Mucosa of gallbladder (tissue), 1 donor: ENCODE results near the gene LRFN3. TPM values are rescaled to one million over a fixed set of nuclear protein-coding genes. Genes with fewer than 3 reads are reported as not detected.
"Not testable (repeated sequence)": the region's sequence is repeated elsewhere in the genome, so short reads cannot be mapped to it uniquely, and the experiment has no call there.

ENCODE experiments used
- DNase-seq: peaks from one replicate; pipeline ENCODE4 v3.0.0-alpha.2; 2020; ENCODE audit warnings: low spot score
- total RNA-seq: library from RNA; stranded (reverse); gene quantifications from one replicate; pipeline ENCODE4 v1.2.1, GENCODE V29; 2021
- donor health status: DM: no; HTN: no; CAD: no.

LRFN3 gene
- total RNA-seq, 1 donor from 2014 or later: 23.7 TPM

DNA sequence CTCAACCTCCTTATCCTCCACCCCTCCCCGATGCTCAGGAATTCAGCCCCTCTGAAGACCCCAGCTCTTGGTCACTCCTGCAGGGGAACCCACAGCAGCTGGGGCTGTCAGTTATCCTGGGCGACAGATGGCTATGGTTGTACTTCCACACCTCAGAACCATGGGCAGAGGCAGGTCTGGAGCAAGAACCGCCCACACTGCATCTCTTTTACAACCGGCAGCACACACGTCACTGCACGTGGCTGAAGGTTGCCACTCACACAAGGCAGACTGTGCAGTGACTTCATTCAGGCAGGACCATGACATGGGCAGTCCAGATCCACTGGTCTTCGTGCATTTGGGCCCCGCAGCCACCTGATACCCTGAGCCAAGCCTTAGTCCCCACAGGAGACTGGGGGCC, 37.3 kb downstream of the LRFN3 start:
- no peak for DNase-seq

GRCh38 chr19:35975608-35976214, 39.5 kb downstream of the LRFN3 start:
- no peak for DNase-seq

DNA sequence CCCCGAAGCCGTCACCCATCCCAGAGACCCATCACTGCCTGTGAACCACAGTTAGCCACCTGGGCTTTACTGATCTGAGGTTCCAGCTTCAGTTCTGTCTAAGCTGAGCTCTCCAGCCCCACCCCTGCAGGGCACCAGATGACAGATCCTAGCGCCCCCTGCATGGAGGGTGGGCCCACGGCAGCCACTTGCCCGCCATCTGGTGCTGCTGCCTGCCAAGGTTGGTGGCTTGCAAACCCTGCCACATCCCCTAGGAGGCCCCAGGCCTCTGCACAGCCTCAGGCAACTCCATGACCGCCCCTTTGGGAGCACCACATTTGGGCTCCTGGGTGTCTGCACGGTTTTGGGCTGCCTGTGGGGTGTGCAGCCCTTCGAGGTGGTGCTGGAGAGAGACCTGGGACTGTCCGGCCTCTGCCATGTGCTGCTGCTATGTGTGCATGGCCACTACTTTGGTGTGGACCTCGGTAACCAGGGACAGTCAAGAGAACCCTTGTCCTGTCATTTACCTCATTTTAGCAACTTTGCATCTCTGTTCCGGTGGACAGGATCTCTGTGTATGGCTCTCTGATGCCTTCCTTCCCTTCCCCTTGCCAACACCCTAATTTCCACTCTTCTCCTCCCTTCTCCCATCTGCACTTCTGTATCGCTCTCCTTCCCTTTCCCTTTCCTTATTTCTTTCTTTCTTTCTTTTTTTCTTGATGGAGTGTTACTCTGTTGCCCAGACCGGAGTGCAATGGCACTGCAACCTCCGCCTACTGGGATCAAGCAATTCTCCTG, 41.5 kb downstream of the LRFN3 start:
- no peak for DNase-seq

- DNase-seq: no peak
Observed at GRCh38 chr19:35978271-35978670, 42.1 kb downstream of the LRFN3 start.

DNA sequence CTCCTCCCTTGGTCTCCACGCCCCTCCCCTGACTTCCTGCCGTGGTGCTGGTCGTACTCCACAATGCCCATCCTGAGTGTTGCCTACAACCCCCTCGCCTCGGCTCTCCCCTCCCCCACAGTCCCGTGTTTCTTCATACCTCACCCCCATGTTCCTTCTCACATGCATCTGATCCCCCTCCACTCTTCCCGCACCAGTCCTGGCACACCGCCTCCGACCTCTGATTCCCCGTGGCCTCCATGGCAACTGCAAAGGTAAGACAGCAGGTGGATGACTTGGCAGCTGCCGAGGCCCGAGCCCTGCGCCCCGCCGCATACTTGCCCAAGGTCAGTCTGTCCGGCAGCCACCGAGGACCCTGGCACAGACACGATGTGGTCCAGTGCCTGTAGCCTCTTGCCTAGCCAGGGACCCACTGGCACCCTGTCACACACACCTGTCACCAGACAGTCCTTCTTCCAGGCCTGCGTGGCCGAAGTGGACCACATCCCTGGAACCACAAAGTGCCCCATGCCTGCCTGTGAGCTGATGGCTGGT, 42.7 kb downstream of the LRFN3 start:
- DNase-seq: no peak

GRCh38 chr19:35980997-35981396, 44.8 kb downstream of the LRFN3 start:
- DNase-seq: not testable (repeated sequence)

DNA sequence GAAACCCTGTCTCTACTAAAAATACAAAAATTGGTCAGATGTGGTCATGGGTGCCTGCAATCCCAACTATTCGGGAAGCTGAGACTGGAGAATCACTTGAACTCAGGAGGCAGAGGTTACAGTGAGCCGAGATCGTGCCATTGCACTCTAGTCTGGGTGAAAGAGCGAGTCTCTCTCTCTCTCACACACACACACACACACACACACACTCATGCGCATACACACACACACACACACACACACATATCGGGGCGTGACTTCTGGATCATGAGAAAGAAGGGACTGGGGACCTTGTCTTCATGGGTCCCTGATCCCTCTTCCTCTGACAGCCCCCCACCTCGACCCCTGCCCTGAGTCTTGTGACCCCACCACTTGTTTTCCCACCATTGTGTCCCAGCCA, 47.0 kb downstream of the LRFN3 start:
- DNase-seq: no peak

DNA sequence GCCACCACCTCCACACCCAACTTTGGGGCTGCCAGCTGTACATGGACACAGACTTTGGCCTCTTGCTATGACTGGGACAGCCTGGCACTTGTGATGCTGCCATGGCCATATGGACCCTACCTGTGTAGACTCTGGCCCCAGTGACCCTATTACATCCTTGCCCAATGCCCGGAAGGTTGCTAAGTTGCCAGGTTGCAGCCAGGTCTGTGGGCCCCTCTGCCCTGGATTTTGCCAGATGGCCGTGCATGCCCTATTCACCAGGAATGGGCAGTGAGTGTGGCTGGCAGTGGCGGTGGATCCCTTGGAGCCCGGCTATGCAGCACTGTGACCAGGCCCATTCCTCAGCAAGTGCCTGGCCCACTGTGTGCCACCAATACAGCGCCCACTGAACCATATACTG, 49.9 kb downstream of the LRFN3 start:
- no peak for DNase-seq

- DNase-seq: no peak
Observed at GRCh38 chr19:35986664-35987570, 50.7 kb downstream of the LRFN3 start.

DNA sequence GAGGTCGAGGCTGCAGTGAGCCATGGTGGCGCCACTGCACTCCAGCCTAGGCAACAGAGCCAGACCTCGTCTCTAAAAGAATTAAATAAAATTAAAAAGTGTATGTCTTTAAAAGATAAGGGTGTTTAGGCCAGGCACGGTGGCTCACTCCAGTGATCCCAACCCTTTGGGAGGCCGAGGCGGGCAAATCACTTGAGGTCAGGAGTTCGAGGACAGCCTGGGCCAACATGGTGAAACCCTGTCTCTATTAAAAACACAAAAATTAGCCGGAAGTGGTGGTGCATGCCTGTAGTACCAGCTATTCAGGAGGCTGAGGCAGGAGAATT, 51.4 kb downstream of the LRFN3 start:
- DNase-seq: no peak

DNA sequence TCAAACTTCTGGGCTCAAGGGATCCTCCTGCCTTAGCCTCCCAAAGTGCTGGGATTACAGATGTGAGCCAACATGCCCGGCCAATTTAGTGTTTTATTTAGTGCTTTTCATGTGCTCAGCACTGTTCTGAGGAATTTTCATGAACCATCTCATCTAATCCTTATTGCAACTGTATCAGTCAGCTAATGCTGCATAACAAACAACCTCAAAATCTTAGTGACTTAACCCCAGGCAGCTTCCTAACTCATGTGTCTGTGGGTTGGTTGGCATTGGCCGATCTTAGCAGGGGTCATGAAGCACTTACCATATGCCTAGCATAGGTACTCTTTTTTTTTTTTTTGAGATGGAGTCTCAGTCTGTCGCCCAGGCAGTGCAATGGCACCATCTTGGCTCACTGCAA, 52.6 kb downstream of the LRFN3 start:
- DNase-seq: no peak

DNA sequence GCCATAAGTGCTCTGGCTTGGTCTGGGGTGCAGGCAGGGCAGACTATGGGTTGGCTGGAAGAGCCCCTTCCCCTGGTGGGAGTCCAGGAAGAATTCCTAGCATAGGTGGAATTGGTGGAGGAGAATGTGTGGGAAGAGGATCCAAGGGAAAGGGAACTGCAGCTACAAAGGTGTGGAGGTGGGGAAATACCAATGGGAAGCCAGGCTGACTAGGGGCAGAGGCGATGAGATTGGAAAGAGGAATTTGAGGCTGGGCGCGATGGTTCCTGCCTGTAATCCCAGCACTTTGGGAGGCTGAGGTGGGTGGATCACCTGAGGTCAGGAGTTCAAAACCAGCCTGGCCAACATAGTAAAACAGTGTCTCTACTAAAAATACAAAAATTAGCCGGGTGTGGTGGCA, 54.0 kb downstream of the LRFN3 start:
- no peak for DNase-seq

DNA sequence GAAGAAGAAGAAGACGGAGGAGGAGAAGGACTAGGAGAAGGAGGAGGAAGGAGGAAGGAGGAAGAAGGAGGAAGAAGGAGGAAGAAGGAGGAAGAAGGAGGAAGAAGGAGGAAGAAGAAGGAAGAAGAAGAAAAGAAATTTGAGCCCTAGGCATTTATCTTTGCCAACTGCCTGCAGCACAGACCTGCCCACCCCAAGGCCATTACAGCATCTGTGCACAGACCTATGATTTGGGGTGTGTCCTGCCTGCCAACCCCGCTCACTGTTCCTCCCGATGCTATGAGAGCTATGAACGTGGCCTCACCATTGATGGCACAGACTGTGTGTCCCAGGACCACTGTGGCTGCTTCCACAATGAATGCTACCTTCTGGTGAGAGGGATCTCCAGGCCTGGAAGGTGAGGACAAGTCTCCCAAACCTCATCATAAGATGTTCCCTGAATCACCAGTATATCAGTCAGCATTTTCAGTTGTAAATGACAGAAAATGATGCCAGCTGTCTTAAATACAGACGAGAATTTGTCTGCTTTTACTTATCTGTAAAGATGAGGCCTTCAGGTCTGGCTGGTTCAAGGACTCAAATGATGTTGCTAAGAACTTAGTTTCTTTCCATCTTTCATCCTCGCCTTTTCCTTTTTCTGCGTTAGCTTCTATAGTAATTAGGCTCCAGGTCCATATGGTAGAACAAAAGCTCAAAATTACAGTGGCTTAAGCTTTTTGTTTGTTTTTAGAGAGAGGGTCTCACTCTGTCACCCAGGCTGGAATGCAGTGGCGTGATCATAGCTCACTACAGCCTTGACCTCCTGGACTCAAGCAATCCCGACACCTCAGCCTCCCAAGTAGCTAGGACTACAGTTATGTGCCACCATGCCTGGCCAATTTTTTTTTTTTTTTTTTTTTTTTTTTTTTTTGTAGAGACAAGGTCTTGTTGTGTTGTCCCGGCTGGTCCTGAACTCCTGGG, 54.9 kb downstream of the LRFN3 start:
- no peak for DNase-seq

DNA sequence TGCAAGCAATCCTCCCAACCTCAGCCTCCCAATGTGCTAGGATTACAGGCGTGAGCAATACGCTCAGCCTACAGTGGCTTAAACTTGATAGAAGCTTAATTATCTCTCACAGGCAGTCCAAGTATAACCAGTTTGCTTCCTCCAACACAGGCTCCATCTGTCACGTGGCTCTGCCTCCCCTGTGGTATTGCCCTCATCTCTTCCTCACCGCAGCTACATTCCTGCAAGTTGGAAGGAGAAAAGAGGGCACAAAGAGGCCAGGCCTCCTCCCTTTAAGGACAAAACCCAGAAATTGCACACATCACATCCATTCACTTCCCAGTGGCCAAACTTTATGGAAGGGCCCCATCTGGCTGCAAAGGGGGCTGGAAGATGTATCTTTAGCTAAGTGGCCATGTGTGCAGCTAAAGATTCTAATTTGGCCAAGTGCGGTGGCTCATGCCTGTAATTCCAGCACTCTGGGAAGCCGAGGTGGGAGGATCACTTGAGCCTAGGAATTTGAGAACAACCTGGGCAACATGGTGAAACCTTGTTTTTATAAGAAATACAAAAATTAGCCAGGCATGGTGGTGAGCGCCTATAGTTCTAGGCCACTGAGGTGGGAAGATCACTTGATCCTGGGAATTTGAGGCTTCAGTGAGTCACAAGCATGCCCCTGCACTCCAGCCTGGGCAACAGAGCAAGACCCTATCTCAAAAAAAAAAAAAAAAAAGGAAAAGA, 55.7 kb downstream of the LRFN3 start:
- no peak for DNase-seq

DNA sequence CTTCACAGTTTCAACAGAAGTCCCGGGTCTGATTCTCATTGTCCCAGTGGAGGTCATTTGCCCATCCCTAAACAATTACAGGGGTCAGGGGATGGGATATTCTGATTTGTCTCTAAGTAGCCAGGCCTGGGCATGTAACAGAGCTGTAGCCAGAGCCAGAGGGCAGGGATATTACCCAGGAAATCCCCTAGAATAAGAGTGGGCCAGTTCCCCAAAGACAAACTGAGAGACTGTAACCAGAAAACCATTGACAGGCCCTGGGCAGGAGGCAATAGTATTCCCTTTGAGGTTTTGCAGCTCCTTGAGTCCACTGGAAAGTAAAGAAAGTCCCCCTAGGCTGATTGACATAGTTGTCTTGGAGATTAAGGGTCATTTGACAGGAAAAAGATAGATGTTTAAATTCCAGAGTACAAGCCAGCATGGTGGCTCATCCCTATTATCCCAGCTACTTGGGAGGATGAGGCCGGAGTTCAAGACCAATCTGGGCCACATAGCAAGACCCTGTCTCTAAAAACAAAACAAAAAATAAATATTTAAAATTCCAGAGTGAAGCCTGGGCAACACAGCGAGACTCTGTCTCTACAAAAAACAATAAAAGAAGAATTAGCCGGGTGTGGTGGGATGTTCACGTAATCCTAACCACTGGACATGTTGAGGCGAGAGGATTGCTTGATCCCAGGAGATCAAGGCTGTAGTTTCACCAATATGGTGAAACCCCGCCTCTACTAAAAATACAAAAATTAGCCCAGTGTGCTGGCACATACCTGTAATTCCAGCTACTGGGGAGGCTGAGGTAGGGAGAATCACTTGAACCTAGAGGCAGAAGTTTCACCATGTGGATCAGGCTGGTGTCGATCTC, 57.0 kb downstream of the LRFN3 start:
- no peak for DNase-seq

DNA sequence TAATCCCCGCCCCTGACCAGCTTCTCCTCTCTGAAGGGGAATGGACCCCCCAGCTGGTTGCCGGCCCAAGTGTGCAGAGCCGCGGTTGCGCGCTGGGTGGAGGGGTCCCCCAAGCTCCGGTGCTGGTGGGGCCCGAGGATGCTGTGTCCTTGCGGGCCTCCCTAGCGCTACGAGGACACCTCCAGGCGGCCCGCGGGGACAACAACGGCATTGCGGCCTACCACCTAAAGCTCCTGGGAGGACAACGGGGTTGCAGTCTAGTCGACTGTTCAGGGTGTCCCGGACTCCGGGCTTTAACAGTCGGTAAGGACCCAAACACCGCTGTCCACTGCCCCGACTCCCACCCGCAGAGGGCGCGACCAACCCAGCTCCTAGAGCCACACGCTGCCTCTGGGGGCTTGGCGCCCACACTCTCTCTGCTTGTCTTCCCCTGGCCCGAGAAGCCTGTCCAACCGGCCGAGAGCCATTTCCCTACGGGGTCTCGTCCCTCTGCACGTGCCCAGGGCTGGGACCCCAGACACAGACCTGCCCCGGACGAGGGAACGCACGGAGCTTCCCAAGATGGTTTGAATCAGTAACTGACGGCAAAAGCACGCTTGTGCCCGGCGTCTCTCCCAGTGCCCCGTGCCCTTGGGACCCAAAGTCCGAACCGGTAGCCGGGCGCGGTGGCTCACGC, 57.9 kb downstream of the LRFN3 start:
- DNase-seq: no peak
